Esophagus muscularis mucosa (tissue), 4 donors: ENCODE results near the gene CBLB. TPM values are rescaled to one million over a fixed set of nuclear protein-coding genes. Genes with fewer than 3 reads are reported as not detected.

ENCODE experiments used
- DNase-seq: peaks from one replicate; pipeline ENCODE4 v3.0.0-alpha.2; 2017; ENCODE audit errors: extremely low spot score
- H3K27ac ChIP-seq, 4 donors: fragments of 200-600 bp; sonication (generic); replicated peaks in 1 of 4; 1 replicate in 3 of 4; 2 replicates in 1 of 4; pipeline ENCODE4 v1.5.1; 2016 to 2019; ENCODE audit warnings: mild to moderate bottlenecking in 1 of 4
- H3K27me3 ChIP-seq, 4 donors: fragments of 200-600 bp; sonication (generic); one replicate each; pipeline versions ENCODE4 v1.5.1 to v1.6.0; 2016 to 2019
- H3K36me3 ChIP-seq, 4 donors: fragments of 200-600 bp; sonication (generic); one replicate each; pipeline ENCODE4 v1.5.1; 2016 to 2019
- H3K4me1 ChIP-seq, 4 donors: fragments of 200-600 bp; sonication (generic); one replicate each; pipeline ENCODE4 v1.5.1; 2016 to 2019
- H3K4me3 ChIP-seq, 4 donors: fragments of 200-600 bp; sonication (generic); 1 replicate in 2 of 4; 2 replicates in 2 of 4; pipeline ENCODE4 v1.5.1; 2016 to 2019; ENCODE audit warnings: mild to moderate bottlenecking in 4 of 4, moderate library complexity in 1 of 4
- H3K9me3 ChIP-seq, 4 donors: fragments of 200-600 bp; sonication (generic); 1 replicate in 3 of 4; 2 replicates in 1 of 4; pipeline ENCODE4 v1.5.1; 2016 to 2019
- EP300 ChIP-seq: sonication (generic); formaldehyde crosslinking; IDR thresholded peaks from one replicate; pipeline ENCODE4 v1.6.1; 2017; ENCODE audit warnings: antibody characterized with exemption
- POLR2A ChIP-seq: fragments of 450-650 bp; IDR thresholded peaks from one replicate; pipeline ENCODE4 v1.6.1; 2017; ENCODE audit warnings: antibody characterized with exemption, moderate library complexity, mild to moderate bottlenecking, low read depth
- POLR2AphosphoS5 ChIP-seq, 2 donors: sonication (generic); formaldehyde crosslinking; IDR thresholded peaks; one replicate each; pipeline ENCODE4 v1.6.1; 2017; ENCODE audit warnings: antibody characterized with exemption in 2 of 2
- WGBS: methylation state at CpG from one replicate; pipeline ENCODE4 v1.1.5; 2018; 5-methylcytosine and 5-hydroxymethylcytosine counted together
- intact Hi-C: fragments of 100-400 bp; cut with DNase I; formaldehyde crosslinking; loops from one replicate; pipeline ENCODE4 v1.15.1; 2023
- total RNA-seq, 4 donors: library from RNA; depleted of rRNA; stranded (reverse); fragments of >200 nt; gene quantifications; one replicate each; pipeline versions ENCODE4 v1.1.0 to v1.2.1, GENCODE V29; 2016
- TF ChIP-seq, protein P1 (sequence below), 3 experiments: fragments of 200-600 bp in 2 of 3; fragments of 450-650 bp in 1 of 3; sonication (generic) in 2 of 3; IDR thresholded peaks; one replicate each; pipeline ENCODE4 v1.5.1; 2017 to 2019; ENCODE audit warnings: antibody characterized with exemption in 3 of 3, mild to moderate bottlenecking in 2 of 3, moderate library complexity in 1 of 3

CBLB gene
- total RNA-seq, 4 donors from 2014 or later: 20.7 to 35.7 (median 26.2) TPM

DNA sequence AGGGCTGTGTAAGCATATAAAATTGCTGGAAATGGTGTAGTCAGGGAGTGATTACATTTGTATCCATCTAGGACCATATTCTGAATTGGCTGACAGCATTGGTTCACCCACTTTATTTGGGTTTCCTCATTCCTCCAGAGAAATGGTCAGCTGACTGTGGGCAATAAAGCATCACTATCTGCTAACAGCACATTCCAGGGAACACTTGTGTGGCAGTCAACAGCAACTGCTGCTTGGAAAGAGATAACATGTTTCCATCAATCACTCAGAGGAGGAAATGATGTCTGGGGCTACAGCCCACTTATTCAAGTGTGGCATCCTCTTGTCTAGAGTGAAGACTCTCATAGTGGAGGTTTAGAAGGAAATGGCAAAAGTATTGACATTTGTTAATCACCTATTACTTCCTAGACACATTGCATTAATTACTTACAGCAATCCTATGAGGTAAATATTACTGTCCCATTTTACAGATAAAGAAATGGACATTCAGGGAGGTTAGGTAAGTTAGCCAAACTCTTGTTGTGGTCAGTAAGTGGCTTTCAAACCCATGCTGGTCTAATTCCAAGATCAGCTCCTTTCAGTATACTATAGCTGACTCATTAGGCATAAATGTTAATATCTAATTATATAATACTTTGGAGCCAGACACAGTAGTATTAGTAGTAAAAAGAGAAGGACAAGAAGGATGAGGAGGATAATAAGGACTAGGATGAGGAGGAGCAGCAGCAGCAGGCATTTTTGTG is 254.4 kb downstream of the CBLB start:
- no peaks in the 10 kb centered on the region for H3K36me3 ChIP-seq
- no peaks in the 10 kb centered on the region for H3K9me3 ChIP-seq
- H3K4me3 ChIP-seq: no peak overlapping the region
- no peak for DNase-seq
- peaks cover 0 to 8% (median 0%) of the 10 kb centered on the region in 4 donors for H3K4me1 ChIP-seq
- H3K27ac ChIP-seq: no peak overlapping the region
- intact Hi-C loops: no loop called here
- no peaks in the 10 kb centered on the region for H3K27me3 ChIP-seq
- TF ChIP-seq, protein P1, sequence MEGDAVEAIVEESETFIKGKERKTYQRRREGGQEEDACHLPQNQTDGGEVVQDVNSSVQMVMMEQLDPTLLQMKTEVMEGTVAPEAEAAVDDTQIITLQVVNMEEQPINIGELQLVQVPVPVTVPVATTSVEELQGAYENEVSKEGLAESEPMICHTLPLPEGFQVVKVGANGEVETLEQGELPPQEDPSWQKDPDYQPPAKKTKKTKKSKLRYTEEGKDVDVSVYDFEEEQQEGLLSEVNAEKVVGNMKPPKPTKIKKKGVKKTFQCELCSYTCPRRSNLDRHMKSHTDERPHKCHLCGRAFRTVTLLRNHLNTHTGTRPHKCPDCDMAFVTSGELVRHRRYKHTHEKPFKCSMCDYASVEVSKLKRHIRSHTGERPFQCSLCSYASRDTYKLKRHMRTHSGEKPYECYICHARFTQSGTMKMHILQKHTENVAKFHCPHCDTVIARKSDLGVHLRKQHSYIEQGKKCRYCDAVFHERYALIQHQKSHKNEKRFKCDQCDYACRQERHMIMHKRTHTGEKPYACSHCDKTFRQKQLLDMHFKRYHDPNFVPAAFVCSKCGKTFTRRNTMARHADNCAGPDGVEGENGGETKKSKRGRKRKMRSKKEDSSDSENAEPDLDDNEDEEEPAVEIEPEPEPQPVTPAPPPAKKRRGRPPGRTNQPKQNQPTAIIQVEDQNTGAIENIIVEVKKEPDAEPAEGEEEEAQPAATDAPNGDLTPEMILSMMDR (IDR thresholded peaks at IDR 0.05): no peak
- TF ChIP-seq EP300 (no peak), POLR2AphosphoS5 (IDR thresholded peaks at IDR 0.05) (no peak), POLR2A (no peak)

DNA sequence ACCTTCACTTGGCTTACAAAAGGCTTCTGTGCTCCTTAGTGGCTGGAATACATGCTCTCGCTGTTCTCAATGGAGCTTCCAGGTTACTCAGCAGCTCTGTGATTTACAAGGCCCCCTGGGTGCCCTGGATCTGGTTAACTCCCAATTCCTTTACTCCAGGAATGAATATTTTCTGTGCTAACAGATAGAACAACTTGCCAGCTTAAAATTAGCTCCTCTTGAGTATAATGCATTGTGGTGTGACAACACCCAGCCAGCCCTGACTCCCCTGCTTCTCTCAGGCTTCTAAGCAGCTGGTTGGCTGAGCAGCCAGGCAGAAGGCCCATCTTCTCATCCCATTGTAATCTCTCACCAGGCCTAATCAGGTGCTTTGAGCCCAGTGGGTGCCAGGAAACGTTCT is 255.7 kb downstream of the CBLB start:
- Histone ChIP-seq H3K27me3 (no peaks in the 10 kb centered on the region), H3K4me1 (peaks cover 0 to 8% (median 0%) of the 10 kb centered on the region in 4 donors), H3K27ac (no peak overlapping the region), H3K9me3 (no peaks in the 10 kb centered on the region), H3K36me3 (no peaks in the 10 kb centered on the region), H3K4me3 (no peak overlapping the region)
- TF ChIP-seq, protein P1 (IDR thresholded peaks at IDR 0.05): no peak
- TF ChIP-seq POLR2AphosphoS5 (IDR thresholded peaks at IDR 0.05): no peak
- no peak for TF ChIP-seq POLR2A
- intact Hi-C loops: no loop called here
- 70% methylated on average over 2 of the region's 2 CpGs for WGBS
- DNase-seq: no peak

- H3K9me3 ChIP-seq: no peaks in the 10 kb centered on the region
- intact Hi-C loops: no loop called here
- H3K36me3 ChIP-seq: no peaks in the 10 kb centered on the region
- no peak overlapping the region for H3K27ac ChIP-seq
- H3K4me3 ChIP-seq: no peak overlapping the region
- H3K27me3 ChIP-seq: no peaks in the 10 kb centered on the region
- TF ChIP-seq, protein P1 (IDR thresholded peaks at IDR 0.05): no peak
- TF ChIP-seq EP300 (no peak), POLR2A (no peak), POLR2AphosphoS5 (IDR thresholded peaks at IDR 0.05) (no peak)
- H3K4me1 ChIP-seq: peaks cover 0 to 8% (median 0%) of the 10 kb centered on the region in 4 donors
- DNase-seq: no peak
- WGBS: 92% methylated on average over 5 of the region's 5 CpGs
These were observed 257.3 kb downstream of the CBLB start for GRCh38 chr3:105611304-105612192.

GRCh38 chr3:105610473-105610872 is 258.3 kb downstream of the CBLB start:
- no peak for DNase-seq
- TF ChIP-seq, protein P1 (IDR thresholded peaks at IDR 0.05): no peak
- TF ChIP-seq POLR2A (no peak), EP300 (no peak), POLR2AphosphoS5 (IDR thresholded peaks at IDR 0.05) (no peak)
- Histone ChIP-seq H3K36me3 (no peaks in the 10 kb centered on the region), H3K9me3 (no peaks in the 10 kb centered on the region), H3K4me1 (peaks cover 0 to 8% (median 0%) of the 10 kb centered on the region in 4 donors), H3K27ac (no peak overlapping the region), H3K4me3 (no peak overlapping the region), H3K27me3 (no peaks in the 10 kb centered on the region)
- WGBS: 99% methylated on average over 4 of the region's 4 CpGs
- intact Hi-C loops: no loop called here
